NCI-H2107 (cell line): Measurements from ENCODE around the gene MAD2L1BP.
A peak's percentile ranks its signal among the peaks of the same experiment; 100 is the strongest.
"Not testable (repeated sequence)": the region's sequence is repeated elsewhere in the genome, so short reads cannot be mapped to it uniquely, and the experiment has no call there.

Experiments used
- DNase-seq: peaks from one replicate; lab custom pipeline; 2025; lab: John Stamatoyannopoulos, UW

MAD2L1BP gene

GRCh38 chr6:43635387-43636307 is at the start of gene MAD2L1BP:
TSS of gene MAD2L1BP (plus strand) at chr6:43635840. CDS start at chr6:43635876, 36 bp downstream.
- peak; percentile 60 for DNase-seq

- no peak for DNase-seq
Measured at GRCh38 chr6:43588194-43588593, 47.4 kb upstream of the MAD2L1BP start.

- not testable (repeated sequence) for DNase-seq
Measured at GRCh38 chr6:43589564-43589963, 46.1 kb upstream of the MAD2L1BP start.

- no peak for DNase-seq
Measured at GRCh38 chr6:43593938-43594337, 41.7 kb upstream of the MAD2L1BP start.

GRCh38 chr6:43600595-43600994 is 35.0 kb upstream of the MAD2L1BP start:
- DNase-seq: no peak

- no peak for DNase-seq
Measured at GRCh38 chr6:43604174-43604573, 31.5 kb upstream of the MAD2L1BP start.

- DNase-seq: no peak
Measured at GRCh38 chr6:43606019-43606418, 29.6 kb upstream of the MAD2L1BP start.

- peak; percentile 12 for DNase-seq
Measured at GRCh38 chr6:43608310-43608763, 27.3 kb upstream of the MAD2L1BP start.

GRCh38 chr6:43608807-43609206 is 26.8 kb upstream of the MAD2L1BP start:
- DNase-seq: no peak

- no peak for DNase-seq
Measured at GRCh38 chr6:43609402-43609801, 26.2 kb upstream of the MAD2L1BP start.

GRCh38 chr6:43610431-43610830 is 25.2 kb upstream of the MAD2L1BP start:
- DNase-seq: no peak

- DNase-seq: no peak
Measured at GRCh38 chr6:43613721-43614395, 21.8 kb upstream of the MAD2L1BP start.

GRCh38 chr6:43614396-43614730 is 21.3 kb upstream of the MAD2L1BP start:
- no peak for DNase-seq

GRCh38 chr6:43616725-43617472 is 18.7 kb upstream of the MAD2L1BP start:
- no peak for DNase-seq

GRCh38 chr6:43621078-43621835 is 14.4 kb upstream of the MAD2L1BP start:
- DNase-seq: no peak

GRCh38 chr6:43621836-43622180 is 13.8 kb upstream of the MAD2L1BP start:
- no peak for DNase-seq

- no peak for DNase-seq
Measured at GRCh38 chr6:43622541-43622940, 13.1 kb upstream of the MAD2L1BP start.

GRCh38 chr6:43623880-43624785 is 11.5 kb upstream of the MAD2L1BP start:
- no peak for DNase-seq

- DNase-seq: no peak
Measured at GRCh38 chr6:43624786-43625288, 10.8 kb upstream of the MAD2L1BP start.

GRCh38 chr6:43625393-43625992 is 10.1 kb upstream of the MAD2L1BP start:
- no peak for DNase-seq
